Gastrocnemius medialis (tissue), 4 donors: ENCODE results near the gene SEH1L. TPM values are rescaled to one million over a fixed set of nuclear protein-coding genes. Genes with fewer than 3 reads are reported as not detected.
"Not testable (repeated sequence)": the region's sequence is repeated elsewhere in the genome, so short reads cannot be mapped to it uniquely, and the experiment has no call there.

Source experiments
- ATAC-seq, 2 donors: fragments of 150-250 bp; one replicate each; pipeline ENCODE4 v1.9.1; 2016
- DNase-seq, 2 donors: peaks; one replicate each; pipeline ENCODE4 v3.0.0-alpha.2; 2019
- H3K27ac ChIP-seq, 4 donors: fragments of 200-600 bp; sonication (generic); 1 replicate in 1 of 4; 2 replicates in 3 of 4; pipeline ENCODE4 v1.5.1; 2016 to 2018; ENCODE audit warnings: mild to moderate bottlenecking in 2 of 4, moderate library complexity in 1 of 4
- H3K27me3 ChIP-seq, 3 donors: fragments of 200-600 bp; sonication (generic) in 2 of 3; 1 replicate in 1 of 3; 2 replicates in 2 of 3; pipeline versions ENCODE4 v1.5.1 to v1.6.0; 2016 to 2019; ENCODE audit warnings: mild to moderate bottlenecking in 1 of 3, moderate library complexity in 1 of 3
- H3K36me3 ChIP-seq, 2 donors: fragments of 200-600 bp; sonication (generic) in 1 of 2; one replicate each; pipeline ENCODE4 v1.5.1; 2017 to 2018
- H3K4me1 ChIP-seq, 2 donors: fragments of 200-600 bp; sonication (generic) in 1 of 2; one replicate each; pipeline ENCODE4 v1.5.1; 2016 to 2017; ENCODE audit warnings: mild to moderate bottlenecking in 2 of 2
- H3K4me3 ChIP-seq, 4 donors: fragments of 200-600 bp; sonication (generic) in 3 of 4; 1 replicate in 1 of 4; 2 replicates in 3 of 4; pipeline ENCODE4 v1.5.1; 2016 to 2019; ENCODE audit warnings: mild to moderate bottlenecking in 2 of 4
- H3K9me3 ChIP-seq, 3 donors: fragments of 200-600 bp; sonication (generic) in 2 of 3; 1 replicate in 1 of 3; 2 replicates in 2 of 3; pipeline ENCODE4 v1.5.1; 2016 to 2019
- CTCF ChIP-seq, 5 experiments: fragments of 450-650 bp in 3 of 5; fragments of 200-600 bp in 2 of 5; sonication (generic) in 2 of 5; IDR thresholded peaks in 4 of 5; conservative IDR thresholded peaks in 1 of 5; 1 replicate in 4 of 5; 2 replicates in 1 of 5; pipeline ENCODE4 v1.5.1; 2016 to 2019; ENCODE audit warnings: antibody characterized with exemption in 5 of 5, mild to moderate bottlenecking in 3 of 5, moderate library complexity in 3 of 5
- POLR2A ChIP-seq, 2 donors: fragments of 450-650 bp; IDR thresholded peaks; one replicate each; pipeline ENCODE4 v1.6.1; 2017; ENCODE audit warnings: antibody characterized with exemption in 2 of 2, mild to moderate bottlenecking in 2 of 2, moderate library complexity in 2 of 2
- in situ Hi-C, 4 donors: fragments of 200-750 bp; cut with MboI; loops; one replicate each; pipeline versions ENCODE4 v1.15.0 to v1.8.0; 2017; ENCODE audit warnings: low sequenced_read_pairs in 4 of 4
- intact Hi-C: fragments of 100-400 bp; cut with DNase I; formaldehyde crosslinking; loops from one replicate; pipeline ENCODE4 v1.15.1; 2023; ENCODE audit warnings: low total_unique reads
- total RNA-seq, 4 donors: library from RNA; depleted of rRNA; stranded (reverse); fragments of >200 nt; gene quantifications; one replicate each; pipeline versions ENCODE4 v1.1.0 to v1.2.3, GENCODE V29; 2016

SEH1L gene
- total RNA-seq, 4 donors from 2014 or later: 19.8 to 29.9 (median 28.2) TPM

- Histone ChIP-seq H3K36me3 (no peaks in the 10 kb centered on the region), H3K27me3 (no peaks in the 10 kb centered on the region), H3K9me3 (no peaks in the 10 kb centered on the region), H3K27ac (no peak overlapping the region), H3K4me1 (peaks cover 22 to 27% of the 10 kb centered on the region in 2 donors), H3K4me3 (no peak overlapping the region)
- TF ChIP-seq CTCF (IDR thresholded peaks at IDR 0.05 in 4 of 5, conservative IDR thresholded peaks at IDR 0.05 in 1 of 5): no peak
- TF ChIP-seq POLR2A (IDR thresholded peaks at IDR 0.05): no peak
- DNase-seq (no peak), ATAC-seq (no peak)
- intact Hi-C loops: no loop called here
- in situ Hi-C loops: no loop called here
Observed at GRCh38 chr18:12995952-12996477, 48.2 kb downstream of the SEH1L start.

GRCh38 chr18:12996661-12997292, 49.0 kb downstream of the SEH1L start:
- H3K36me3 ChIP-seq: no peaks in the 10 kb centered on the region
- no peak overlapping the region for H3K4me3 ChIP-seq
- in situ Hi-C loops: no loop called here
- peaks cover 20 to 26% of the 10 kb centered on the region in 2 donors for H3K4me1 ChIP-seq
- ATAC-seq (no peak), DNase-seq (no peak)
- no peaks in the 10 kb centered on the region for H3K9me3 ChIP-seq
- H3K27me3 ChIP-seq: no peaks in the 10 kb centered on the region
- TF ChIP-seq CTCF (IDR thresholded peaks at IDR 0.05 in 4 of 5, conservative IDR thresholded peaks at IDR 0.05 in 1 of 5) (no peak), POLR2A (IDR thresholded peaks at IDR 0.05) (no peak)
- intact Hi-C loops: no loop called here
- no peak overlapping the region for H3K27ac ChIP-seq

GRCh38 chr18:12997330-12997729, 49.5 kb downstream of the SEH1L start:
- H3K27ac ChIP-seq, intact Hi-C loops, in situ Hi-C loops, H3K9me3 ChIP-seq, H3K27me3 ChIP-seq, H3K36me3 ChIP-seq, DNase-seq, ATAC-seq, H3K4me3 ChIP-seq: not testable (repeated sequence)
- peaks cover 15 to 21% of the 10 kb centered on the region in 2 donors for H3K4me1 ChIP-seq

- Histone ChIP-seq H3K4me1 (peaks cover 3 to 13% of the 10 kb centered on the region in 2 donors), H3K36me3 (no peaks in the 10 kb centered on the region), H3K27ac (no peak overlapping the region), H3K27me3 (no peaks in the 10 kb centered on the region), H3K9me3 (no peaks in the 10 kb centered on the region), H3K4me3 (no peak overlapping the region)
- intact Hi-C loops (no loop called here), in situ Hi-C loops (no loop called here)
- DNase-seq: no peak
- ATAC-seq: no peak
- no peak for TF ChIP-seq POLR2A (IDR thresholded peaks at IDR 0.05)
- TF ChIP-seq CTCF (IDR thresholded peaks at IDR 0.05 in 4 of 5, conservative IDR thresholded peaks at IDR 0.05 in 1 of 5): no peak
Observed at GRCh38 chr18:12998332-12999060, 50.7 kb downstream of the SEH1L start.

GRCh38 chr18:13003466-13003896, 55.7 kb downstream of the SEH1L start:
- ATAC-seq (no peak), DNase-seq (no peak)
- intact Hi-C loops (no loop called here), in situ Hi-C loops (loop anchor here in 1 of 4 donors (25.0 kb wide), 1 partner anchor 91 kb away; no protein-coding TSS in a partner anchor)
- Histone ChIP-seq H3K27me3 (no peaks in the 10 kb centered on the region), H3K9me3 (no peaks in the 10 kb centered on the region), H3K27ac (no peak overlapping the region), H3K36me3 (peaks cover 0 to 8% of the 10 kb centered on the region in 2 donors), H3K4me3 (no peak overlapping the region), H3K4me1 (no peaks in the 10 kb centered on the region)
- TF ChIP-seq POLR2A (IDR thresholded peaks at IDR 0.05): no peak
- TF ChIP-seq CTCF (IDR thresholded peaks at IDR 0.05 in 4 of 5, conservative IDR thresholded peaks at IDR 0.05 in 1 of 5): no peak
